ENCODE measurements around the gene POLD1.
A peak's percentile ranks its signal among the peaks of the same experiment; 100 is the strongest.

Gene POLD1

GRCh38 chr19:50358483-50359327 is 25.4 kb upstream of the POLD1 start:
- peak; percentile 30 to 55 for ATAC-seq (replicated peaks)
- H3K36me3 Mint-ChIP-seq = peaks cover 17 to 36% of the 10 kb centered on the region in 2 donors

GRCh38 chr19:50359328-50359818 is 24.8 kb upstream of the POLD1 start:
- Mint-ChIP-seq H3K4me3 (peak overlapping the region; percentile 91 to 93), H3K27ac (peak overlapping the region; percentile 99), H3K27me3 (no peaks in the 10 kb centered on the region), H3K4me1 (peaks cover 53 to 69% of the 10 kb centered on the region in 2 donors), H3K9me3 (peaks cover 3 to 8% of the 10 kb centered on the region in 2 donors), H3K36me3 (peaks cover 17 to 36% of the 10 kb centered on the region in 2 donors)
- DNase-seq (no peak), ATAC-seq (replicated peaks) (no peak)

More at GRCh38 chr19:50358483-50359327, 25.4 kb upstream of the POLD1 start:
- peaks cover 3 to 8% of the 10 kb centered on the region in 2 donors for H3K9me3 Mint-ChIP-seq
- H3K4me3 Mint-ChIP-seq = peak overlapping the region; percentile 91 to 93
- H3K27ac Mint-ChIP-seq = peak overlapping the region; percentile 99
- H3K4me1 Mint-ChIP-seq = peaks cover 51 to 64% of the 10 kb centered on the region in 2 donors
- peak; percentile 83 for DNase-seq
- no peaks in the 10 kb centered on the region for H3K27me3 Mint-ChIP-seq

GRCh38 chr19:50361290-50362029 is 22.7 kb upstream of the POLD1 start:
- peak overlapping the region; percentile 3 to 5 for H3K4me3 Mint-ChIP-seq
- H3K27me3 Mint-ChIP-seq = no peaks in the 10 kb centered on the region

DNA sequence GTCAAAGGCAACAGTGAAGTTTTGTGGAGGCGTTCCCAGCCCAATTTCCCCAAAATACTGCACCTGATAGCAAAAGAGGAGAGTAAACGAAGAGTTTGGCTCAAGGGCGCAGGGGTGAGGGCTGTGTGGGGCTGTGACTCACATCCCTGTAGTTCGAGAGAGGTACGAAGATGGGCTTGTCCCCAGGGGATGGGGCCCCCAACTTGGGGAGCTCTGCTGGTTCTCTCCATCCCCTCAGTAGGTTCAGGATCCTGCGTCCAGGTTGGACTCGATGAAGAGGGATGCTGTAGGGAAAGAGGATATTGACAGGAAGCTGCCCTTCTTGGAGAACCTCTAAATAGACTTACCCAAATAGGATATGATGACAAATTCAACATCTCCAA is 22.1 kb upstream of the POLD1 start:
- Mint-ChIP-seq H3K9me3 (peaks cover 3 to 8% of the 10 kb centered on the region in 2 donors), H3K4me1 (peaks cover 53 to 83% of the 10 kb centered on the region in 2 donors), H3K27ac (peak overlapping the region; percentile 21), H3K36me3 (peaks cover 18 to 29% of the 10 kb centered on the region in 2 donors), H3K27me3 (no peaks in the 10 kb centered on the region), H3K4me3 (no peak overlapping the region)
- no peak for DNase-seq
- ATAC-seq (replicated peaks) = no peak

More at GRCh38 chr19:50361290-50362029, 22.7 kb upstream of the POLD1 start:
- H3K4me1 Mint-ChIP-seq = peaks cover 57 to 87% of the 10 kb centered on the region in 2 donors
- H3K27ac Mint-ChIP-seq = peak overlapping the region; percentile 21
- peaks cover 3 to 8% of the 10 kb centered on the region in 2 donors for H3K9me3 Mint-ChIP-seq
- DNase-seq (no peak), ATAC-seq (replicated peaks) (no peak)
- peaks cover 18 to 29% of the 10 kb centered on the region in 2 donors for H3K36me3 Mint-ChIP-seq

- Mint-ChIP-seq H3K9me3 (peaks cover 3 to 8% of the 10 kb centered on the region in 2 donors), H3K36me3 (peaks cover 14 to 29% of the 10 kb centered on the region in 2 donors), H3K27ac (no peak overlapping the region), H3K4me3 (no peak overlapping the region), H3K27me3 (no peaks in the 10 kb centered on the region), H3K4me1 (peaks cover 56 to 82% of the 10 kb centered on the region in 2 donors)
- ATAC-seq (replicated peaks) = no peak
- DNase-seq = no peak
These were observed 21.3 kb upstream of the POLD1 start for GRCh38 chr19:50362656-50363424.

- ATAC-seq (replicated peaks) (no peak), DNase-seq (no peak)
- Mint-ChIP-seq H3K4me3 (peak within 1 kb of the TSS in 1 of 2 donors; percentile 33), H3K27me3 (no peaks in the 10 kb centered on the region), H3K27ac (peak within 1 kb of the TSS; percentile 76), H3K36me3 (peaks cover 10% of the 10 kb centered on the region in 2 donors), H3K9me3 (peaks cover 0 to 4% of the 10 kb centered on the region in 2 donors), H3K4me1 (peaks cover 40 to 70% of the 10 kb centered on the region in 2 donors)
These were observed 18.5 kb upstream of the POLD1 start, which contains the start of gene NAPSA for GRCh38 chr19:50365434-50366306. NAPSA (minus strand) TSS chr19:50365639; CDS start chr19:50365621, 18 bp downstream.

- peak overlapping the region; percentile 93 for H3K27ac Mint-ChIP-seq
- no peaks in the 10 kb centered on the region for H3K9me3 Mint-ChIP-seq
- H3K36me3 Mint-ChIP-seq = peaks cover 0 to 1% of the 10 kb centered on the region in 2 donors
- ATAC-seq (replicated peaks) = peak; percentile 81 to 85
- H3K27me3 Mint-ChIP-seq = no peaks in the 10 kb centered on the region
- H3K4me3 Mint-ChIP-seq = peak overlapping the region; percentile 93 to 96
- peak; percentile 74 for DNase-seq
- H3K4me1 Mint-ChIP-seq = peaks cover 22 to 41% of the 10 kb centered on the region in 2 donors
These were observed 15.2 kb upstream of the POLD1 start for GRCh38 chr19:50368649-50369570.

GRCh38 chr19:50371914-50372475 is 12.2 kb upstream of the POLD1 start:
- Mint-ChIP-seq H3K27ac (no peak overlapping the region), H3K36me3 (peaks cover 4 to 8% of the 10 kb centered on the region in 2 donors), H3K27me3 (no peaks in the 10 kb centered on the region), H3K9me3 (peaks cover 0 to under 1% of the 10 kb centered on the region in 2 donors), H3K4me3 (no peak overlapping the region), H3K4me1 (peaks cover 17 to 23% of the 10 kb centered on the region in 2 donors)
- DNase-seq (no peak), ATAC-seq (replicated peaks) (no peak)

GRCh38 chr19:50376166-50377050 is 7.7 kb upstream of the POLD1 start, which contains the start of gene NR1H2:
NR1H2 (plus strand) TSS chr19:50376457; CDS start chr19:50377606, 1,149 bp downstream.
- DNase-seq (peak; percentile 93), ATAC-seq (replicated peaks) (peak; percentile 94 to 96)
- peaks cover 37 to 43% of the 10 kb centered on the region in 2 donors for H3K36me3 Mint-ChIP-seq
- H3K27me3 Mint-ChIP-seq = no peaks in the 10 kb centered on the region
- peaks cover 27 to 29% of the 10 kb centered on the region in 2 donors for H3K4me1 Mint-ChIP-seq
- H3K27ac Mint-ChIP-seq = peak within 1 kb of the TSS; percentile 100
- peak within 1 kb of the TSS; percentile 96 to 100 for H3K4me3 Mint-ChIP-seq
- H3K9me3 Mint-ChIP-seq = peaks cover 0 to 2% of the 10 kb centered on the region in 2 donors

- ATAC-seq (replicated peaks) (peak; percentile 27 to 31), DNase-seq (peak; percentile 36)
- H3K4me3 Mint-ChIP-seq = peak overlapping the region; percentile 96 to 100
- peaks cover 40 to 48% of the 10 kb centered on the region in 2 donors for H3K36me3 Mint-ChIP-seq
- peaks cover 27 to 28% of the 10 kb centered on the region in 2 donors for H3K4me1 Mint-ChIP-seq
- H3K27me3 Mint-ChIP-seq = no peaks in the 10 kb centered on the region
- H3K27ac Mint-ChIP-seq = peak overlapping the region; percentile 100
- peaks cover 0 to 2% of the 10 kb centered on the region in 2 donors for H3K9me3 Mint-ChIP-seq
These were observed 7.1 kb upstream of the POLD1 start for GRCh38 chr19:50377051-50377461.

DNA sequence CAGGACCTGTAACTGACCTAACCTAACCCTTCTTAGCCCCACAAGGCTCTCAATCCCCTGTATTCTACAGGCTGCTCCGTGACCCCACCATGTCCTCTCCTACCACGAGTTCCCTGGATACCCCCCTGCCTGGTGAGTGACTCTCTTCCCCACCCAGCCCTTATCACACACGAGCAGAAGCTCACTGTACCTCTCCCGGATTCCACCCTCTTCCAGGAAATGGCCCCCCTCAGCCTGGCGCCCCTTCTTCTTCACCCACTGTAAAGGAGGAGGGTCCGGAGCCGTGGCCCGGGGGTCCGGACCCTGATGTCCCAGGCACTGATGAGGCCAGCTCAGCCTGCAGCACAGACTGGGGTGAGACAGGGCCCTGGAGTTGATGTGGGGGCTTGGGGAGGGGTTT is 6.6 kb upstream of the POLD1 start:
- no peak for ATAC-seq (replicated peaks)
- peaks cover 0 to 2% of the 10 kb centered on the region in 2 donors for H3K9me3 Mint-ChIP-seq
- DNase-seq = no peak
- H3K36me3 Mint-ChIP-seq = peaks cover 41 to 48% of the 10 kb centered on the region in 2 donors
- H3K4me1 Mint-ChIP-seq = peaks cover 27 to 28% of the 10 kb centered on the region in 2 donors
- peak overlapping the region; percentile 96 to 100 for H3K4me3 Mint-ChIP-seq
- H3K27me3 Mint-ChIP-seq = no peaks in the 10 kb centered on the region
- H3K27ac Mint-ChIP-seq = peak overlapping the region; percentile 69
